HepG2 (cell line): Measurements from ENCODE around the gene CDC6. TPM values are rescaled to one million over a fixed set of nuclear protein-coding genes. Genes with fewer than 3 reads are reported as not detected.

Experiments
- ATAC-seq: fragments of 200-7000 bp; cut with Tn5 transposase; 3 replicates; pipeline ENCODE4 v1.9.1; 2020; ENCODE audit warnings: mild to moderate bottlenecking, moderate library complexity
- BruUV-seq: library from RNA; stranded (reverse); fragments of 400-500 nt; replicated peaks from 2 replicates; lab custom pipeline; 2021; lab: Mats Ljungman, UMichigan
- CTCF ChIA-PET: fragments of 300-600 bp; formaldehyde crosslinking; extraction: SDS; loops from one replicate; lab custom pipeline; 2021; ENCODE audit warnings: low total read pairs, inconsistent platforms, low intra/inter-chr PET ratio; lab: Yijun Ruan, JAX
- POLR2A ChIA-PET: fragments of 350-600 bp; sonication (Branson Sonifier 250); formaldehyde crosslinking; loops from one replicate; lab custom pipeline; 2020; ENCODE audit warnings: antibody characterized with exemption, inconsistent platforms; lab: Yijun Ruan, JAX
- DNase-seq: peaks from one replicate; pipeline ENCODE4 v3.0.0-alpha.2; 2015; ENCODE audit warnings: low spot score
- FAIRE-seq: peaks from 3 replicates; lab custom pipeline; 2011; peaks lifted over from hg19 to GRCh38; lab: Jason Lieb, UNC
- H2AFZ ChIP-seq: one replicate; pipeline ENCODE4 v1.6.1; 2011; ENCODE audit warnings: low read length, inconsistent platforms
- H3K27ac ChIP-seq: fragments of 300-600 bp; 3 replicates; pipeline ENCODE4 v1.8.0; 2011; ENCODE audit warnings: mixed run types, mild to moderate bottlenecking, mixed read lengths, low read length, inconsistent platforms; ENCODE audit not compliant: insufficient read depth; ENCODE audit errors: extremely low read length
- H3K27me3 ChIP-seq, 2 experiments: fragments of 200-600 bp in 1 of 2; 2 replicates in 1 of 2; 3 replicates in 1 of 2; pipeline versions ENCODE4 v1.6.0 to v1.8.0; 2011; ENCODE audit warnings: low read length in 2 of 2, mild to moderate bottlenecking in 2 of 2, moderate library complexity in 2 of 2, inconsistent platforms in 1 of 2; ENCODE audit not compliant: insufficient read depth in 2 of 2, control insufficient read depth in 1 of 2
- H3K36me3 ChIP-seq, 2 experiments: fragments of 200-600 bp in 1 of 2; replicated peaks in 1 of 2; 2 replicates in 1 of 2; 3 replicates in 1 of 2; pipeline versions ENCODE4 v1.5.1 to v1.8.0; 2011; ENCODE audit warnings: low read length in 2 of 2, inconsistent platforms in 1 of 2; ENCODE audit not compliant: insufficient read depth in 2 of 2, control insufficient read depth in 1 of 2
- H3K4me1 ChIP-seq: 2 replicates; pipeline ENCODE4 v1.5.1; 2012; ENCODE audit warnings: low read length, inconsistent platforms; ENCODE audit not compliant: insufficient read depth
- H3K4me2 ChIP-seq: 2 replicates; pipeline ENCODE4 v1.6.0; 2011; ENCODE audit warnings: low read depth, low read length, inconsistent platforms
- H3K4me3 ChIP-seq, 3 experiments: fragments of 200-600 bp in 1 of 3; sonication (generic), shearing (Covaris generic) in 1 of 3; replicated peaks in 1 of 3; 2 replicates each; pipeline ENCODE4 v1.5.1; 2011 to 2016; ENCODE audit warnings: low read length in 3 of 3, inconsistent platforms in 2 of 3, low read depth in 2 of 3, mild to moderate bottlenecking in 2 of 3, control low read depth in 1 of 3, mixed read lengths in 1 of 3; ENCODE audit not compliant: insufficient read depth in 1 of 3
- H3K79me2 ChIP-seq: one replicate; pipeline ENCODE4 v1.6.1; 2011; ENCODE audit warnings: low read length, inconsistent platforms; ENCODE audit not compliant: insufficient read depth
- H3K9ac ChIP-seq: 2 replicates; pipeline ENCODE4 v1.6.0; 2011; ENCODE audit warnings: mild to moderate bottlenecking, low read depth, low read length, inconsistent platforms; ENCODE audit not compliant: insufficient read depth
- H3K9me3 ChIP-seq: 2 replicates; pipeline ENCODE4 v1.5.1; 2012; ENCODE audit warnings: mild to moderate bottlenecking, low read length
- H4K20me1 ChIP-seq: 2 replicates; pipeline ENCODE4 v1.6.0; 2011; ENCODE audit warnings: inconsistent platforms, mild to moderate bottlenecking, low read length, moderate library complexity; ENCODE audit not compliant: insufficient read depth
- FOXP1 ChIP-seq, 2 experiments: fragments of 450-650 bp in 1 of 2; IDR thresholded peaks; 2 replicates each; pipeline ENCODE4 v1.6.1; 2017 to 2018; ENCODE audit warnings: antibody characterized with exemption in 1 of 2
- HNRNPL ChIP-seq: fragments of 200-400 bp; formaldehyde crosslinking; IDR thresholded peaks from 2 replicates; pipeline ENCODE4 v1.6.1; 2017; ENCODE audit warnings: mild to moderate bottlenecking, low read depth, low read length
- ZKSCAN1 ChIP-seq: fragments of 150-350 bp; IDR thresholded peaks from 2 replicates; pipeline ENCODE4 v1.6.1; 2014; ENCODE audit warnings: low read length
- ZNF280B ChIP-seq: sonication (generic); formaldehyde crosslinking; IDR thresholded peaks from 2 replicates; pipeline ENCODE4 v1.5.0; 2020; ENCODE audit warnings: missing genetic modification reagents, mild to moderate bottlenecking, borderline replicate concordance
- ZNF468 ChIP-seq: sonication (generic); formaldehyde crosslinking; IDR thresholded peaks from 2 replicates; pipeline ENCODE4 v1.8.0; 2022; ENCODE audit warnings: mild to moderate bottlenecking, moderate library complexity, missing genetic modification reagents
- ZNF710 ChIP-seq: sonication (generic); formaldehyde crosslinking; IDR thresholded peaks from 2 replicates; pipeline ENCODE4 v1.5.0; 2020; ENCODE audit warnings: mild to moderate bottlenecking, missing genetic modification reagents, borderline replicate concordance
- WGBS: methylation state at CpG from one replicate; pipeline ENCODE4 v1.1.6; 2017; ENCODE audit warnings: low lambda C conversion rate; 5-methylcytosine and 5-hydroxymethylcytosine counted together
- in situ Hi-C: cut with HindIII; loops from 2 replicates; pipeline ENCODE4 v1.10.0; 2017; ENCODE audit warnings: low pct_unique_long_range_greater_than_20kb; ENCODE audit not compliant: extremely low pct_ligation_motif_present
- intact Hi-C: fragments of 100-400 bp; cut with micrococcal nuclease; formaldehyde crosslinking; loops from one replicate; pipeline ENCODE4 v1.10.0; 2022; ENCODE audit not compliant: unreplicated experiment
- polyA plus RNA-seq, 8 experiments: library from polyadenylated mRNA; depleted of rRNA in 3 of 8; stranded (reverse) in 7 of 8; unstranded in 1 of 8; fragments of >200 nt; fragmentation: Illumina TruSeq in 4 of 8; extraction: Trizol in 4 of 8; gene quantifications; 2 replicates each; pipeline versions ENCODE4 v1.2.1 to v1.2.3, GENCODE V29; 2011 to 2016; ENCODE audit warnings: low read depth in 4 of 8, missing spikeins in 1 of 8, mixed read lengths in 1 of 8; ENCODE audit not compliant: insufficient read depth in 1 of 8
- total RNA-seq, 5 experiments: library from RNA; depleted of rRNA; stranded (reverse); fragments of >200 nt; fragmentation: Illumina TruSeq; extraction: Trizol; gene quantifications; 2 replicates each; pipeline ENCODE4 v1.2.3, GENCODE V29; 2016; ENCODE audit warnings: low read depth in 1 of 5
- TF ChIP-seq, protein P1 (sequence below): IDR thresholded peaks from 2 replicates; pipeline ENCODE4 v1.6.1; 2018; ENCODE audit warnings: missing genetic modification reagents, mild to moderate bottlenecking, missing compliant biosample characterization

CDC6 gene
- total and polyA plus RNA-seq, 2 of the 13 experiments (the other 11 are each of a cell fraction or from before 2014, with no cell fraction given): 17.4 to 114 TPM

DNA sequence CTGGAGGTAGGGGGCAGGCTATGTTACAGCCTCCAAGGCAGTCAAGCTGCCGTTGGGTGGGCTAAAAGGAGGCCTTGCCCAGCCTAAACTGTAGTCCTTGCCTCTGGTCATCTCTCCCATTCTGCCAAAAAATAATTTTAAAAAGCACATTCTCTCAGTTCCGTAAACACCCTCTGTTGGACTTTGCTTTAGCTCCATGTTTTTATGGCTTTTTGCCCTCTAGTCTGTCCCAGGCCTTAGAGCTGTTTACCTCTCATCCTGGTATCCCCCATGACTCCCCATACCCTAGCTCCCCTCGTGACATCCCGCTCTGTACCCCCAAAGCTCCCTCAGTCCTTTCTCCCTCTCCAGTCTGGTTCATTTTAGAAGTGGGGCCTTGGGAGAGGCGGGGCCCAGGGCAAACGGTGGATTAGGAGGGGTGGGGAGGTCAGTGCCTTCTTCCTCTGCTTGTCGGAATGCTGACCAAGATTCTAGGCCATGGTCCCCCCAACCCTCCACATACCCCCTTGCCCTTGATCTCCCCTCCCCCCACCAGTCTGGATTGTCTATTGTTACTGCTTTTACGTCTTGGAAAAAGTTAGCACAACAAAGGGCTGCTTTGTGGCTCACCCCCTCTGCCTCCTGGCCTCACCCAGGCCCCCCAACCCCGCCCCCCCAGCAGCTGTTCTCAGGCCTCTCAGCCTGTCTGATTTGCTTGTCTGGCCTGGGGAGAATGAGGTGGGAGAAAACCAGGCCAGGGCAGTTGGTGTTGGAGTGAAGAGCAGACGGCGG, 58.5 kb downstream of the CDC6 start (continued):
- TF ChIP-seq ZNF710: 0 out of 2 replicates have a peak, but pooled peaks have one; percentile 9
- TF ChIP-seq, protein P1, sequence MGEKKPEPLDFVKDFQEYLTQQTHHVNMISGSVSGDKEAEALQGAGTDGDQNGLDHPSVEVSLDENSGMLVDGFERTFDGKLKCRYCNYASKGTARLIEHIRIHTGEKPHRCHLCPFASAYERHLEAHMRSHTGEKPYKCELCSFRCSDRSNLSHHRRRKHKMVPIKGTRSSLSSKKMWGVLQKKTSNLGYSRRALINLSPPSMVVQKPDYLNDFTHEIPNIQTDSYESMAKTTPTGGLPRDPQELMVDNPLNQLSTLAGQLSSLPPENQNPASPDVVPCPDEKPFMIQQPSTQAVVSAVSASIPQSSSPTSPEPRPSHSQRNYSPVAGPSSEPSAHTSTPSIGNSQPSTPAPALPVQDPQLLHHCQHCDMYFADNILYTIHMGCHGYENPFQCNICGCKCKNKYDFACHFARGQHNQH (CRISPR knock-in tag): peak; percentile 14
- TF ChIP-seq FOXP1 (IDR thresholded peaks at IDR 0.05): no peak
- peak; percentile 18; the same call in 1 of the 2 replicates for TF ChIP-seq FOXP1 (CRISPR knock-in tag; IDR thresholded peaks at IDR 0.05)

DNA sequence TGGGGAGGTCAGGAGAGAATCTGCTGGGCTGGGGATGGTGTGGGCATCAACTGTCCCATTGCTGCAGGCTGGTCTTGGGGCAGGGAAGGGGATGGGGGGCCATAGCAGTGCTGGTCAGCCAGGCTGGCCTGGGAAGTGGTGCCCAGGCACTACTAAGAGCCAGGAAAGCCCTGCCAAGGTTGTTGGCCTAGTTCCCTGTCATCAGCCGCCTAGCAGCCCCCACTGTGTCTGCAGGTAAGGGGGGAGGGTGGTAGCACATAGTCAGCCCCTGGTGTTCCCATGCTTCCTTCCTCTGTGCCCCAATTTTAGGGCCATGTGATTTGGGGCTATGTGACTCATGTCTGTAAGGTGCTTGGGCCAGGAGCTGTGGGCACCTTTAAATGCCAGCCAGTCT, 59.1 kb downstream of the CDC6 start:
- no peaks in the 10 kb centered on the region for H3K27me3 ChIP-seq
- peak overlapping the region; percentile 94 for H3K4me2 ChIP-seq
- peaks cover 69% of the 10 kb centered on the region for H3K4me1 ChIP-seq
- peaks cover 10% of the 10 kb centered on the region; the same call in 1 of the 2 replicates for H4K20me1 ChIP-seq
- H3K79me2 ChIP-seq: peaks cover 35% of the 10 kb centered on the region
- FAIRE-seq (no peak), DNase-seq (no peak), ATAC-seq (no peak)
- H3K9me3 ChIP-seq: no peaks in the 10 kb centered on the region
- H2AFZ ChIP-seq: no peak overlapping the region
- no TSS peak for BruUV-seq
- peak overlapping the region; percentile 81 for H3K27ac ChIP-seq
- POLR2A ChIA-PET: interaction anchor here (3.9 to 6.6 kb wide), 3 partner anchors 7 to 39 kb away, joined by 34 to 48 read pairs (median 35); partner anchors contain the start of gene RARA
- 100% methylated on average over 1 of the region's 1 CpG for WGBS
- peaks cover 19 to 28% of the 10 kb centered on the region in 2 experiments for H3K36me3 ChIP-seq
- H3K4me3 ChIP-seq: no peak overlapping the region
- in situ Hi-C loops: no loop called here
- intact Hi-C loops: no loop called here
- TF ChIP-seq ZNF468 (CRISPR knock-in tag): no peak
- TF ChIP-seq ZKSCAN1: 0 out of 2 replicates have a peak, but pooled peaks have one; percentile 47
- 0 out of 2 replicates have a peak, but pooled peaks have one; percentile 42 for TF ChIP-seq ZNF280B
- TF ChIP-seq HNRNPL: 0 out of 2 replicates have a peak, but pooled peaks have one; percentile 33
- peak overlapping the region; percentile 6; the same call in 1 of the 2 replicates for H3K9ac ChIP-seq
- CTCF ChIA-PET: no interaction called here
